HG03196 (cell line): Measurements from ENCODE around the gene RRM2.
A peak's percentile ranks its signal among the peaks of the same experiment; 100 is the strongest.
"Not testable (repeated sequence)": the region's sequence is repeated elsewhere in the genome, so short reads cannot be mapped to it uniquely, and the experiment has no call there.

Source experiments
- ATAC-seq: cut with Tn5 transposase; IDR thresholded peaks from one replicate; pipeline ENCODE4 v1.9.1; 2021; ENCODE audit not compliant: unreplicated experiment

Gene RRM2

DNA sequence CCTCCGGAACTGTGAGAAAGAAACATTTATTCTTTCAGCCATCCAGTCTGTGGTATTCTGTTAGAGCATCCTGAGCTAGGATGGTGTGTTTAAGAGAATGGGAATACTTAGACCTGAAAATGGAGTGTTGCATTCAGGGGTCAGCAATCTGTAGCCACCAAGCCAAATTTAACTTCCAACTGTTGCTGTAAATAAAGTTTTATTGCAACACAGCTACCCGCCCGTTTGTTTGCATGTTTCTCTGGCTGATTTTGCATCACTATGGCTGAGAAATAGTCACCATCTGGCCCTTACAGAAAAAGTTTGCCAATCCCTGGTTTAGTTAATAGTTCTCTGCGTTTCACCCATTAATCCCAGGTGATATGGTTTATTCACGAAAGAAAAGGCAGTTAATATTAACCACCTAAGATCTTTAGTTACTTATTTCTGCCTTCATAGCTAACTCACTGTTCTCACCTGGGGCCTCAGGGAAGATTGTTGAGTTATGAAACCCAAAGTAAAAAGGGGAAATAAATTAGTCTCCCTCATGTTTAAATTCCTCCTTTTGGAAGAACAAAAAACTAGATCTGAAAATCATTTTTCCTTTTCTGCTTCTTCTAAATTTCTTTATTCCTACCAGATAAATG, 32.9 kb upstream of the RRM2 start:
- peak; percentile 49 for ATAC-seq

- no peak for ATAC-seq
Measured at GRCh38 chr2:10091182-10091888, 31.2 kb upstream of the RRM2 start.

GRCh38 chr2:10091889-10092244, 30.7 kb upstream of the RRM2 start:
- not testable (repeated sequence) for ATAC-seq

- no peak for ATAC-seq
Measured at GRCh38 chr2:10094271-10094814, 28.2 kb upstream of the RRM2 start.

DNA sequence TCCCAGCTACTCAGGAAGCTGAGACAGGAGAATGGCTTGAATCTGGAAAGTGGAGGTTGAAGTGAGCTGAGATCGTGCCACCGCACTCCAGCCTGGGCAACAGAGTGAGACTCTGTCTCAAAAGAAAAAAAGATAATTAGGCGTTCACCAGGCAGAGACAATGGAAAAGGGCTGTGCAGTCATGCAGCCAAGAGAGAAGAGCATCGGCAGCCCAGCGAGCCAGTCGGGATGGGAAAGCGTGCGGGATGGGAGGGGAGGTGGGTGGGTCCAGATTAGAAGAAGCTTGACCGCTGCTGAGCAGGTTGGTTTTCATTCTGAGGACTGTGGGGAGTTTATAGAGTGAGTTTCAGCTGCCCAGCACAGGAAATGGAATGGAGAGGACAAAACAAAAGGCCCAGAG, 27.4 kb upstream of the RRM2 start:
- ATAC-seq = no peak

- no peak for ATAC-seq
Measured at GRCh38 chr2:10096641-10097040, 25.9 kb upstream of the RRM2 start.

GRCh38 chr2:10097352-10098148, 25.0 kb upstream of the RRM2 start:
- ATAC-seq = peak; percentile 63

DNA sequence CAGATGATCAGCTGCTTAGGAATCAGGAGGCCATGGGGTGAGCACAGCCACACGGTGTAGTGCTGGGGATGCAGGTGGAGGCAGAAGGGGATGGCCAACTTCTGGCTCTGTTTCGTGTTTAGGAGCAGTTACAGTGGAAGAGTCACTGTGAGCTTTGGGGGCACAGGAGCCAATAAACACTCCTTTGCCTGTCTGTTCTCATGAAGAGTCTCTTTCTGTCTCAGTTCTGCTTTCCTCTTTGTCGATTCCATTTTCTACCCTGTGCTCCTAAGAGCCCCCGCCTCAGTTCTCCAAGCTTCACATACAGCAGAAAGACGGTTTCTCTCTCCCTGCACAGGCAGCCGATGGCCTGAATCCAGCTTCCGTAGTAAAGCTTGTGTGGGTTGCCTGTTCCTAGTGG, 21.0 kb upstream of the RRM2 start:
- no peak for ATAC-seq

DNA sequence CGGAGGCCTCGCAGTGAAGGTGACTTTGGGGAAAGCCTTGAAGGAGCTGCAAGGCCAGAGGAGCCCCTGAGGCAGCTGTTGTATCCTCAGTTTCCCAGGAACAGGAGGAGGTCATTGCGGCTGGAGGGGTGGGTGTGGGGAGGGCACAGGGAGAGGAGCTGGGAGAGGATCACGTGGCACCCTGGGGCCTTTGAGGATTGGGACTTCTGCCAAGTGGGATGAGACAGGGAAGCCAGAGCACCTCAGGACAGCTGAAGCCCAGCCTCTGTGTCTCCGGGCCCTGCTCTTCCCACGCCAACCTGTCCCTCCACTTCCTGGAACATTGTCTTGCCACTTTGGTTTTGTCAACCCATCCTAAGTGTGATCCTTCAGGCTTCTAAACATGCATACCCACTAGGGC, 19.4 kb upstream of the RRM2 start:
- ATAC-seq = no peak

GRCh38 chr2:10104906-10105305, 17.6 kb upstream of the RRM2 start:
- ATAC-seq = not testable (repeated sequence)

GRCh38 chr2:10109311-10109710, 13.2 kb upstream of the RRM2 start:
- no peak for ATAC-seq

DNA sequence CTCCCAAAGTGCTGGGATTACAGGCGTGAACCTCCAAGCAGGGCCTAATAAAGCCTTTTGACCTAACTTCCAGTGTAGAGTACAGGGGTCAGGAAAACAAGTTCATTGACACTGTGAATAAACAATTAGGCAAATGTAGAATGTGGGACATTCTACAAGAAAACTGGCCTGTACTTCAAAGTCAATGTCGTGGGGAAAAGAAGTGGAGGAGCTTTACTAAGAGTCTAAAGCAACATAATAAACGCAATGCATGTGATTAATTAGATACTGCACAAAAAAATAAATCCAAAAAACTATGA, 3.6 kb upstream of the RRM2 start:
- ATAC-seq = no peak

DNA sequence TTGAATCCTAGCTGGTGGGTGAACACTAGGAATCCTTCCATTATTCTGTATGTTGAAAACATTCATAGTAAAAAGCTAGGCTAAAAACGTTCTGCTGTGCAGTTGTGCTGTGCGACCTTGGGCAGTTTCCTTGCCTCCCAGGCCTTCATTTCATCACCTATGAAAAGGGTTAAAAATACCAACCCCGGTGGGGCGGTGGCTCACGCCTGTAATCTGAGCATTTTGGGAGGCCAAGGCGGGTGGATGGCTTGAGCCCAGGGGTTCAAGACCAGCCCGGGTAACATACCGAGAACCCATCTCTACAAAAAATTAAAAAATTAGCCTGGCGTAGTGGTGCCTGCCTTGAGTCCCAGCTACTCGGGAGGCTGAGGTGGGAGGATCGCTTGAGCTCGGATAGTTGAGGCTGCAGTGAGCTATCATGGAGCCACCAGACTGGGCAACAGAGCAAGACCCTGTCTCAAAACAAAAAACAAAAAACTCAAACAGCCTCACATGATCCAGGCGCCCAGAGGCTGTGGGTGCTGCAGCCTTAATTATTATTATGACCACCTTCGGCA, 2.9 kb upstream of the RRM2 start:
- ATAC-seq = no peak

- ATAC-seq = peak; percentile 56
Measured at GRCh38 chr2:10120158-10120876, 2.2 kb upstream of the RRM2 start.

DNA sequence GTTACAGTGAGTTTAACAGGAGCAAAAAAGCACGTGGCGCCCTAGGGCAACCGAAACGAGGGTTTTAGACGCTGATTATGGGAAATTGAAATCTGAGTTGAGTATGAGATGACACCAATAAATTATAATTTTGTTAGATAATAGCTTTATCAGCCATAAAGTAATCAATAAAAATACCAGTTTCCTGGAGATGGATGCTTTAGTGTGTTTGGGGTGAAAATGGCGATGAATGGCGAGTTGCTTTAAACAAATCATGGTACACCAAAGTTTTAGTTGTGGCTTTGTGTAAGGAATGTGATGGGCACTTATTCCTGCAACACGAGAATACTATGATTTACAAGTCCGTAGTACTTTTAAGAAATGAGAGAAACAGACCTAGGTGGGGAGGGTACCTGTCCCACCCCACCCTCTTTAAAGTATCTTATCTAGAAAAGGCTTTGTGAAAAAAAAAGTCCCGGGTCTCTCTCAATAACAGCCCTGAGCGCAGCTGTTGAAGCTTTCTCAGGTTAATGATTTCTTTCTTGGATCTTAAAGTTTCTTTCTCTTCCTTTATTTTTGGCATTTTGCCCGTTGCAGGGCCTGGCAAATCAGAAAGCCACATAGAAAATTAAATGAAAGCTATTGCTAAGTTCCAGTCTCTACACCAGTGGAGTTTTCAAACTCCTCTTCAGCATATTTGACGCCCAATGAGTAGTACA, 1.5 kb upstream of the RRM2 start:
- no peak for ATAC-seq

DNA sequence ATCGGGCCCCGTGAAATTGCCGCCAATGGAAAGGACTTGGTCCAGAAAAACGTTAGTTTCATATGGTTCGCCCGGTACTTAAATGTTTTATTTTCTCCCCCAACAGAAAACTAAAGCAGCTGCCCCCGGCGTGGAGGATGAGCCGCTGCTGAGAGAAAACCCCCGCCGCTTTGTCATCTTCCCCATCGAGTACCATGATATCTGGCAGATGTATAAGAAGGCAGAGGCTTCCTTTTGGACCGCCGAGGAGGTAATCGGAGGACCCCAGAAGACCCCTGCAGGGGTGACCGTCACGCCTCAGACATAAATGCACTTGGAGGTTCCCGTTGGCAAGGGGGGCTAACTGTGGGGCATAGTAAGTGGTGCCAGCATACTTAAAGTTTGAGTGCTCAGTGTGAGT, 742 bp downstream of the RRM2 start:
- no peak for ATAC-seq

DNA sequence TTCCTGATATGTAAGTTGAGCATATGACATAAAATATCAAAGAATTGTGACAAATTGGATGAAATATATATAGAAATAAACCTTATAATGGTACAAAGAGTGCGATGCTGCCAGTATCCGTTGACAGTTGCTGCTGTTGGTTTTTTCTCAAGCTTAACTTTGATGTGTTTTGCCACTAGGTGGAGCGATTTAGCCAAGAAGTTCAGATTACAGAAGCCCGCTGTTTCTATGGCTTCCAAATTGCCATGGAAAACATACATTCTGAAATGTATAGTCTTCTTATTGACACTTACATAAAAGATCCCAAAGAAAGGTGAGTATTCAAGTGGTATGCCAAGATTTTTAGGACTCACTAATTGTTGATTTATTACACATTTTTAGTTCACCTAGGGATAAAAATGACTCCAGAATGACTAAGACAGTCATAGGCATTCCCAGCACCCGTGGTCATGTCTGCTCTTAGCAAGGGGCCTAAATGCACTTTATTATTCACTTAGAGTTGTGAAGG, 2.1 kb downstream of the RRM2 start:
- ATAC-seq = no peak

- ATAC-seq = no peak
Measured at GRCh38 chr2:10125842-10126631, 3.5 kb downstream of the RRM2 start.

- no peak for ATAC-seq
Measured at GRCh38 chr2:10126632-10127026, 4.1 kb downstream of the RRM2 start.

GRCh38 chr2:10128420-10128819, 5.9 kb downstream of the RRM2 start:
- ATAC-seq = no peak
